Measurements from ENCODE around the gene MAS1L. TPM values are rescaled to one million over a fixed set of nuclear protein-coding genes. Genes with fewer than 3 reads are reported as not detected.

The MAS1L gene
- polyA plus RNA-seq, 1 donor from 2014 or later: not detected

GRCh38 chr6:29531668-29532067, 43.9 kb upstream of the MAS1L start:
- H3K9me2 ChIP-seq (ENCODE audit: insufficient read depth, low read length): no peaks in the 10 kb centered on the region
- no peaks in the 10 kb centered on the region for H3K79me2 ChIP-seq (replicated peaks; ENCODE audit: insufficient read depth, low read length)
- no peaks in the 10 kb centered on the region for H4K20me1 ChIP-seq (ENCODE audit: insufficient read depth)
- no peaks in the 10 kb centered on the region for H3F3A ChIP-seq (ENCODE audit: insufficient read depth, low read length, poor library complexity, severe bottlenecking)
- no peak overlapping the region for H2AFZ ChIP-seq (ENCODE audit: low read depth, low read length)
- no peak overlapping the region for H3K4me3 ChIP-seq (ENCODE audit: low read length)
- H3K9me3 ChIP-seq (ENCODE audit: low read length): no peaks in the 10 kb centered on the region
- no peak overlapping the region for H3K9ac ChIP-seq (ENCODE audit: low read length)
- TF ChIP-seq POLR2AphosphoS5 (IDR thresholded peaks at IDR 0.05): no peak
- TF ChIP-seq, protein P1, sequence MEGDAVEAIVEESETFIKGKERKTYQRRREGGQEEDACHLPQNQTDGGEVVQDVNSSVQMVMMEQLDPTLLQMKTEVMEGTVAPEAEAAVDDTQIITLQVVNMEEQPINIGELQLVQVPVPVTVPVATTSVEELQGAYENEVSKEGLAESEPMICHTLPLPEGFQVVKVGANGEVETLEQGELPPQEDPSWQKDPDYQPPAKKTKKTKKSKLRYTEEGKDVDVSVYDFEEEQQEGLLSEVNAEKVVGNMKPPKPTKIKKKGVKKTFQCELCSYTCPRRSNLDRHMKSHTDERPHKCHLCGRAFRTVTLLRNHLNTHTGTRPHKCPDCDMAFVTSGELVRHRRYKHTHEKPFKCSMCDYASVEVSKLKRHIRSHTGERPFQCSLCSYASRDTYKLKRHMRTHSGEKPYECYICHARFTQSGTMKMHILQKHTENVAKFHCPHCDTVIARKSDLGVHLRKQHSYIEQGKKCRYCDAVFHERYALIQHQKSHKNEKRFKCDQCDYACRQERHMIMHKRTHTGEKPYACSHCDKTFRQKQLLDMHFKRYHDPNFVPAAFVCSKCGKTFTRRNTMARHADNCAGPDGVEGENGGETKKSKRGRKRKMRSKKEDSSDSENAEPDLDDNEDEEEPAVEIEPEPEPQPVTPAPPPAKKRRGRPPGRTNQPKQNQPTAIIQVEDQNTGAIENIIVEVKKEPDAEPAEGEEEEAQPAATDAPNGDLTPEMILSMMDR (IDR thresholded peaks at IDR 0.05; ENCODE audit: poor library complexity, severe bottlenecking): no peak
- no peak for TF ChIP-seq MXI1 (conservative IDR thresholded peaks at IDR 0.05; ENCODE audit: poor library complexity, severe bottlenecking)
- no peak for TF ChIP-seq RAD21 (conservative IDR thresholded peaks at IDR 0.05)
- no peak for TF ChIP-seq EZH2 (IDR thresholded peaks at IDR 0.05; ENCODE audit: borderline replicate concordance, insufficient read depth, low read length, poor library complexity, severe bottlenecking)
- TF ChIP-seq SMC3 (conservative IDR thresholded peaks at IDR 0.05; ENCODE audit: poor library complexity): no peak
- no peak for TF ChIP-seq REST (IDR thresholded peaks at IDR 0.05; ENCODE audit: borderline replicate concordance)
- no peak for TF ChIP-seq TAF1 (IDR thresholded peaks at IDR 0.05; ENCODE audit: low read depth)
- TF ChIP-seq EP300 (conservative IDR thresholded peaks at IDR 0.05; ENCODE audit: poor library complexity, severe bottlenecking): no peak
- H3K27me3 ChIP-seq (ENCODE audit: insufficient read depth, low read depth, low read length): no peaks in the 10 kb centered on the region
- no peaks in the 10 kb centered on the region for H3K36me3 ChIP-seq (ENCODE audit: insufficient read depth, low read length)
- H3K4me2 ChIP-seq (ENCODE audit: low read length): no peak overlapping the region
- no peak overlapping the region for H3K27ac ChIP-seq (ENCODE audit: low read length)

- Histone ChIP-seq H3K79me2 (replicated peaks; ENCODE audit: insufficient read depth, low read length) (no peaks in the 10 kb centered on the region), H4K20me1 (ENCODE audit: insufficient read depth) (no peaks in the 10 kb centered on the region), H3K9ac (ENCODE audit: low read length) (no peak overlapping the region), H3K9me3 (ENCODE audit: low read length) (no peaks in the 10 kb centered on the region), H3K27ac (ENCODE audit: low read length) (no peak overlapping the region), H3K4me3 (ENCODE audit: low read length) (no peak overlapping the region), H2AFZ (ENCODE audit: low read depth, low read length) (no peak overlapping the region), H3K36me3 (ENCODE audit: insufficient read depth, low read length) (no peaks in the 10 kb centered on the region), H3K4me2 (ENCODE audit: low read length) (no peak overlapping the region), H3K9me2 (ENCODE audit: insufficient read depth, low read length) (no peaks in the 10 kb centered on the region), H3F3A (ENCODE audit: insufficient read depth, low read length, poor library complexity, severe bottlenecking) (no peaks in the 10 kb centered on the region), H3K27me3 (ENCODE audit: insufficient read depth, low read depth, low read length) (no peaks in the 10 kb centered on the region)
- no peak for TF ChIP-seq TAF1 (IDR thresholded peaks at IDR 0.05; ENCODE audit: low read depth)
- TF ChIP-seq, protein P1 (IDR thresholded peaks at IDR 0.05; ENCODE audit: poor library complexity, severe bottlenecking): no peak
- no peak for TF ChIP-seq EP300 (conservative IDR thresholded peaks at IDR 0.05; ENCODE audit: poor library complexity, severe bottlenecking)
- no peak for TF ChIP-seq EZH2 (IDR thresholded peaks at IDR 0.05; ENCODE audit: borderline replicate concordance, insufficient read depth, low read length, poor library complexity, severe bottlenecking)
- no peak for TF ChIP-seq REST (IDR thresholded peaks at IDR 0.05; ENCODE audit: borderline replicate concordance)
- TF ChIP-seq MXI1 (conservative IDR thresholded peaks at IDR 0.05; ENCODE audit: poor library complexity, severe bottlenecking): no peak
- no peak for TF ChIP-seq POLR2AphosphoS5 (IDR thresholded peaks at IDR 0.05)
- no peak for TF ChIP-seq RAD21 (conservative IDR thresholded peaks at IDR 0.05)
- no peak for TF ChIP-seq SMC3 (conservative IDR thresholded peaks at IDR 0.05; ENCODE audit: poor library complexity)
These were observed 43.0 kb upstream of the MAS1L start for GRCh38 chr6:29530671-29531310.

All from neural cell (in vitro differentiated cells).